H9 (cell line): Measurements from ENCODE around the gene CACNB3. TPM values are rescaled to one million over a fixed set of nuclear protein-coding genes. Genes with fewer than 3 reads are reported as not detected.

ENCODE experiments used
- DNase-seq: peaks from one replicate; pipeline ENCODE4 v3.0.0-alpha.2; 2017
- H2AFZ ChIP-seq: one replicate; pipeline ENCODE4 v1.6.1; 2013; ENCODE audit warnings: mild to moderate bottlenecking, low read length, control low read depth, moderate library complexity
- H2AK5ac ChIP-seq: 2 replicates; pipeline ENCODE4 v1.6.1; 2013; ENCODE audit warnings: low read length, control low read depth, mixed read lengths; ENCODE audit not compliant: insufficient read length
- H2BK120ac ChIP-seq: one replicate; pipeline ENCODE4 v1.6.1; 2013; ENCODE audit warnings: low read depth, mild to moderate bottlenecking, low read length, control low read depth, inconsistent platforms; ENCODE audit not compliant: poor library complexity, severe bottlenecking
- H2BK12ac ChIP-seq: 2 replicates; pipeline ENCODE4 v1.6.1; 2013; ENCODE audit warnings: low read length, control low read depth, mixed read lengths, low read depth; ENCODE audit not compliant: insufficient read length
- H2BK15ac ChIP-seq: 2 replicates; pipeline ENCODE4 v1.6.1; 2013; ENCODE audit warnings: low read depth, low read length, control low read depth
- H2BK20ac ChIP-seq: one replicate; pipeline ENCODE4 v1.6.1; 2013; ENCODE audit warnings: low read depth, mild to moderate bottlenecking, low read length, control low read depth, inconsistent platforms; ENCODE audit not compliant: poor library complexity, severe bottlenecking
- H2BK5ac ChIP-seq: 2 replicates; pipeline ENCODE4 v1.6.1; 2013; ENCODE audit warnings: low read length, control low read depth, mixed read lengths; ENCODE audit not compliant: insufficient read length
- H3K14ac ChIP-seq: 2 replicates; pipeline ENCODE4 v1.6.1; 2013; ENCODE audit warnings: low read length, control low read depth; ENCODE audit not compliant: insufficient read depth
- H3K18ac ChIP-seq: 2 replicates; pipeline ENCODE4 v1.6.1; 2013; ENCODE audit warnings: low read depth, mild to moderate bottlenecking, mixed read lengths, low read length, control low read depth; ENCODE audit not compliant: insufficient read length
- H3K23ac ChIP-seq: 2 replicates; pipeline ENCODE4 v1.6.1; 2013; ENCODE audit warnings: low read length, control low read depth, mixed read lengths, low read depth; ENCODE audit not compliant: insufficient read length
- H3K23me2 ChIP-seq: 2 replicates; pipeline ENCODE4 v1.6.1; 2013; ENCODE audit warnings: low read depth, mild to moderate bottlenecking, mixed read lengths, low read length, control low read depth; ENCODE audit not compliant: insufficient read length, poor library complexity, severe bottlenecking
- H3K27ac ChIP-seq: 2 replicates; pipeline ENCODE4 v1.5.1; 2013; ENCODE audit warnings: low read length, control low read depth, mixed read lengths, low read depth; ENCODE audit not compliant: insufficient read length
- H3K27me3 ChIP-seq: 2 replicates; pipeline ENCODE4 v1.6.1; 2013; ENCODE audit warnings: low read length, control low read depth, inconsistent platforms; ENCODE audit not compliant: insufficient read depth
- H3K4ac ChIP-seq: 2 replicates; pipeline ENCODE4 v1.6.1; 2013; ENCODE audit warnings: low read depth, mild to moderate bottlenecking, control low read depth, inconsistent platforms, low read length, moderate library complexity
- H3K4me1 ChIP-seq: 2 replicates; pipeline ENCODE4 v1.6.1; 2013; ENCODE audit warnings: low read length, control low read depth, inconsistent platforms; ENCODE audit not compliant: insufficient read depth
- H3K4me2 ChIP-seq: 2 replicates; pipeline ENCODE4 v1.6.1; 2013; ENCODE audit warnings: low read length, control low read depth, mixed read lengths; ENCODE audit not compliant: insufficient read length, insufficient read depth
- H3K56ac ChIP-seq: 2 replicates; pipeline ENCODE4 v1.6.1; 2013; ENCODE audit warnings: low read depth, mild to moderate bottlenecking, mixed read lengths, low read length, control low read depth; ENCODE audit not compliant: insufficient read length
- H3K79me1 ChIP-seq: 2 replicates; pipeline ENCODE4 v1.6.1; 2013; ENCODE audit warnings: low read depth, mild to moderate bottlenecking, moderate library complexity, low read length, control low read depth, inconsistent platforms; ENCODE audit not compliant: insufficient read depth, poor library complexity, severe bottlenecking
- H3K79me2 ChIP-seq: 2 replicates; pipeline ENCODE4 v1.6.1; 2013; ENCODE audit warnings: low read length, control low read depth, inconsistent platforms; ENCODE audit not compliant: insufficient read depth
- H3K9ac ChIP-seq: 2 replicates; pipeline ENCODE4 v1.6.1; 2013; ENCODE audit warnings: low read length, control low read depth, mixed read lengths; ENCODE audit not compliant: insufficient read length; ENCODE audit errors: extremely low read depth
- H3K9me3 ChIP-seq: one replicate; pipeline ENCODE4 v1.6.1; 2013; ENCODE audit warnings: low read depth, low read length, inconsistent platforms; ENCODE audit not compliant: control insufficient read depth
- H3T11ph ChIP-seq: one replicate; pipeline ENCODE4 v1.6.1; 2013; ENCODE audit warnings: mild to moderate bottlenecking, low read length, control low read depth, inconsistent platforms
- H4K20me1 ChIP-seq: one replicate; pipeline ENCODE4 v1.6.1; 2013; ENCODE audit not compliant: control insufficient read depth, insufficient read length, insufficient read depth
- H4K5ac ChIP-seq: 2 replicates; pipeline ENCODE4 v1.6.1; 2013; ENCODE audit warnings: low read depth, mild to moderate bottlenecking, mixed read lengths, low read length, control low read depth; ENCODE audit not compliant: insufficient read length
- H4K8ac ChIP-seq: replicated peaks from 2 replicates; pipeline ENCODE4 v1.6.1; 2013; ENCODE audit warnings: low read length, control low read depth, mixed read lengths, low read depth; ENCODE audit not compliant: insufficient read length
- H4K91ac ChIP-seq: 2 replicates; pipeline ENCODE4 v1.6.1; 2013; ENCODE audit warnings: low read depth, mild to moderate bottlenecking, moderate library complexity, mixed read lengths, low read length, control low read depth; ENCODE audit not compliant: insufficient read length
- H3K27ac Mint-ChIP-seq, 3 experiments: 2 replicates in 2 of 3; 3 replicates in 1 of 3; pipeline ENCODE4 v1.8.0; 2020 to 2021; ENCODE audit warnings: mixed read lengths in 3 of 3, mild to moderate bottlenecking in 1 of 3, moderate library complexity in 1 of 3
- H3K27me3 Mint-ChIP-seq: 2 replicates; pipeline ENCODE4 v1.8.0; 2021; ENCODE audit warnings: low read depth, mild to moderate bottlenecking, moderate library complexity, mixed read lengths
- H3K36me3 Mint-ChIP-seq, 3 experiments: 2 replicates in 2 of 3; 3 replicates in 1 of 3; pipeline ENCODE4 v1.8.0; 2020 to 2021; ENCODE audit warnings: low read depth in 3 of 3, mixed read lengths in 3 of 3; ENCODE audit not compliant: insufficient read depth in 1 of 3
- H3K4me1 Mint-ChIP-seq, 2 experiments: 2 replicates each; pipeline ENCODE4 v1.8.0; 2020; ENCODE audit warnings: mixed read lengths in 2 of 2
- H3K4me3 Mint-ChIP-seq, 2 experiments: 2 replicates in 1 of 2; 3 replicates in 1 of 2; pipeline ENCODE4 v1.8.0; 2020 to 2021; ENCODE audit warnings: mild to moderate bottlenecking in 2 of 2, mixed read lengths in 2 of 2, moderate library complexity in 1 of 2
- H3K9me3 Mint-ChIP-seq, 2 experiments: 2 replicates in 1 of 2; 3 replicates in 1 of 2; pipeline ENCODE4 v1.8.0; 2020; ENCODE audit warnings: mild to moderate bottlenecking in 2 of 2, mixed read lengths in 2 of 2, moderate library complexity in 1 of 2
- WGBS: extraction: QIAGEN DNeasy Blood & Tissue Kit; methylation state at CpG from one replicate; pipeline ENCODE4 v1.1.7; 2013; ENCODE audit warnings: missing lambda C conversion rate, low lambda C conversion rate, mixed read lengths; ENCODE audit not compliant: insufficient read length; ENCODE audit errors: extremely low coverage; 5-methylcytosine and 5-hydroxymethylcytosine counted together
- total RNA-seq: library from RNA; stranded (reverse); gene quantifications from 2 replicates; pipeline ENCODE4 v1.2.1, GENCODE V29; 2021
- TF ChIP-seq, protein P1 (sequence below): fragments of 200-600 bp; sonication (generic); conservative IDR thresholded peaks from 3 replicates; pipeline ENCODE4 v1.8.0; 2021; ENCODE audit warnings: antibody characterized with exemption, mild to moderate bottlenecking

CACNB3 gene
- total RNA-seq, 1 experiment from 2014 or later = 35.1 TPM

DNA sequence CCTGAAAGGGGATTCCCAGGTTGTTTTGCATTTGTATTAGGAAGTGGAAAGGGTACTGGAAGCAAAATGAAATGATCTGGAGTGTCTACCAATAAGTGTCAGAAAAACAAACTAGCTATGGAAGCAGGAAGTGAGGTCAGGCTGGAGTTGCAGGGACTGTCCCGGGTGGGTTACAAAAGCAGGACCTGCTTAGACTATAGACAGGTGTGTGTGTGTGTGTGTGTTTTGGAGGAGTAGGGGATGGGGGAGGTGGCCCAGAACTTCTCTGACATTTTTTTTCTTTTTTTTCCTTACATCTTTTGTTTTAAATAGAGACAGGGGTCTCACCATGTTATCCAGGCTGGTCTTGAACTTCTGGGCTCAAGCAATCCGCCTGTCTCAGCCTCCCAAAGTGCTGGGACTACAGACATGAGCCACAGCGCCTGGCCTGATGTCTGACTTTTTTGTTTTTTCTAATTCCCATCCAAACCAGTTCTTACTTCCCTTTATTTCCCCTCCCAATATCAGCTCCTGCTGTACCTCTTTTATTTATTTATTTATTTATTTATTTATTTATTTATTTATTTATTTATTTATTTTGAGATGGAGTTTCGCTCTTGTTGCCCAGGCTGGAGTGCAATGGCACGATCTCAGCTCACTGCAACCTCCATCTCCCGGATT, 47.9 kb downstream of the CACNB3 start:
- H3K23ac ChIP-seq = no peak overlapping the region
- H3K9ac ChIP-seq = no peak overlapping the region
- no peak overlapping the region for H2BK12ac ChIP-seq
- no peak overlapping the region for H4K5ac ChIP-seq
- H3K79me1 ChIP-seq = peaks cover 3% of the 10 kb centered on the region
- peaks cover 37 to 41% of the 10 kb centered on the region in 2 experiments for H3K4me1 Mint-ChIP-seq
- H3K18ac ChIP-seq = no peak overlapping the region
- H2BK120ac ChIP-seq = no peak overlapping the region
- H3T11ph ChIP-seq = no peak overlapping the region
- peaks cover 7 to 20% (median 11%) of the 10 kb centered on the region in 3 experiments; a peak in 6 of 7 replicates for H3K36me3 Mint-ChIP-seq
- no peak overlapping the region for H2AFZ ChIP-seq
- no peak overlapping the region for H2AK5ac ChIP-seq
- peaks cover 12% of the 10 kb centered on the region for H3K23me2 ChIP-seq
- H4K20me1 ChIP-seq = no peaks in the 10 kb centered on the region
- peak overlapping the region; percentile 49 to 98 (median 79) for H3K27ac Mint-ChIP-seq
- H2BK15ac ChIP-seq = no peak overlapping the region
- TF ChIP-seq, protein P1, sequence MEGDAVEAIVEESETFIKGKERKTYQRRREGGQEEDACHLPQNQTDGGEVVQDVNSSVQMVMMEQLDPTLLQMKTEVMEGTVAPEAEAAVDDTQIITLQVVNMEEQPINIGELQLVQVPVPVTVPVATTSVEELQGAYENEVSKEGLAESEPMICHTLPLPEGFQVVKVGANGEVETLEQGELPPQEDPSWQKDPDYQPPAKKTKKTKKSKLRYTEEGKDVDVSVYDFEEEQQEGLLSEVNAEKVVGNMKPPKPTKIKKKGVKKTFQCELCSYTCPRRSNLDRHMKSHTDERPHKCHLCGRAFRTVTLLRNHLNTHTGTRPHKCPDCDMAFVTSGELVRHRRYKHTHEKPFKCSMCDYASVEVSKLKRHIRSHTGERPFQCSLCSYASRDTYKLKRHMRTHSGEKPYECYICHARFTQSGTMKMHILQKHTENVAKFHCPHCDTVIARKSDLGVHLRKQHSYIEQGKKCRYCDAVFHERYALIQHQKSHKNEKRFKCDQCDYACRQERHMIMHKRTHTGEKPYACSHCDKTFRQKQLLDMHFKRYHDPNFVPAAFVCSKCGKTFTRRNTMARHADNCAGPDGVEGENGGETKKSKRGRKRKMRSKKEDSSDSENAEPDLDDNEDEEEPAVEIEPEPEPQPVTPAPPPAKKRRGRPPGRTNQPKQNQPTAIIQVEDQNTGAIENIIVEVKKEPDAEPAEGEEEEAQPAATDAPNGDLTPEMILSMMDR = no peak
- WGBS = no CpG with 5 or more reads among the region's 6 CpGs
- no peak overlapping the region for H2BK20ac ChIP-seq
- H3K4me3 Mint-ChIP-seq = peak overlapping the region; percentile 87 to 96
- no peak overlapping the region for H3K27ac ChIP-seq
- no peak overlapping the region for H4K8ac ChIP-seq
- H3K79me2 ChIP-seq = no peaks in the 10 kb centered on the region
- H2BK5ac ChIP-seq = no peak overlapping the region
- no peaks in the 10 kb centered on the region for H3K27me3 ChIP-seq
- H3K14ac ChIP-seq = no peak overlapping the region
- H3K4me1 ChIP-seq = peaks cover 12% of the 10 kb centered on the region; the same call in 1 of the 2 replicates
- H3K9me3 ChIP-seq = no peaks in the 10 kb centered on the region
- no peaks in the 10 kb centered on the region; a peak in 2 of 5 replicates for H3K9me3 Mint-ChIP-seq
- H3K56ac ChIP-seq = no peak overlapping the region
- DNase-seq = no peak
- H3K4me2 ChIP-seq = peak overlapping the region; percentile 94
- H3K4ac ChIP-seq = no peak overlapping the region
- no peaks in the 10 kb centered on the region for H3K27me3 Mint-ChIP-seq
- no peak overlapping the region for H4K91ac ChIP-seq
